Osteocyte (in vitro differentiated cells): Measurements from ENCODE around the gene CEBPA. TPM values are rescaled to one million over a fixed set of nuclear protein-coding genes. Genes with fewer than 3 reads are reported as not detected.

Experiments
- DNase-seq: peaks from one replicate; pipeline ENCODE4 v3.0.0; 2021; ENCODE audit warnings: mixed read lengths; ENCODE audit not compliant: unreplicated experiment; ENCODE audit errors: extremely low spot score
- H3K27ac Mint-ChIP-seq: one replicate; pipeline ENCODE4 v1.8.0; 2021; ENCODE audit warnings: mild to moderate bottlenecking, mixed read lengths; ENCODE audit not compliant: unreplicated experiment
- H3K27me3 Mint-ChIP-seq: one replicate; pipeline ENCODE4 v1.8.0; 2021; ENCODE audit warnings: mixed read lengths; ENCODE audit not compliant: unreplicated experiment
- H3K36me3 Mint-ChIP-seq: one replicate; pipeline ENCODE4 v1.8.0; 2021; ENCODE audit warnings: mixed read lengths; ENCODE audit not compliant: unreplicated experiment
- H3K4me1 Mint-ChIP-seq: one replicate; pipeline ENCODE4 v1.8.0; 2021; ENCODE audit warnings: mixed read lengths; ENCODE audit not compliant: unreplicated experiment
- H3K4me3 Mint-ChIP-seq: one replicate; pipeline ENCODE4 v1.8.0; 2021; ENCODE audit warnings: mild to moderate bottlenecking, moderate library complexity, mixed read lengths; ENCODE audit not compliant: unreplicated experiment
- H3K9me3 Mint-ChIP-seq: one replicate; pipeline ENCODE4 v1.8.0; 2021; ENCODE audit warnings: mixed read lengths; ENCODE audit not compliant: unreplicated experiment
- CTCF ChIP-seq: fragments of 200-600 bp; sonication (generic); IDR thresholded peaks from 2 replicates; pipeline ENCODE4 v1.5.0; 2021; ENCODE audit warnings: antibody characterized with exemption, mild to moderate bottlenecking, moderate library complexity
- total RNA-seq: library from RNA; stranded (reverse); gene quantifications from 2 replicates; pipeline ENCODE4 v1.2.1, GENCODE V29; 2021

Gene CEBPA
- total RNA-seq, 1 donor from 2014 or later, result 0.86 TPM

DNA sequence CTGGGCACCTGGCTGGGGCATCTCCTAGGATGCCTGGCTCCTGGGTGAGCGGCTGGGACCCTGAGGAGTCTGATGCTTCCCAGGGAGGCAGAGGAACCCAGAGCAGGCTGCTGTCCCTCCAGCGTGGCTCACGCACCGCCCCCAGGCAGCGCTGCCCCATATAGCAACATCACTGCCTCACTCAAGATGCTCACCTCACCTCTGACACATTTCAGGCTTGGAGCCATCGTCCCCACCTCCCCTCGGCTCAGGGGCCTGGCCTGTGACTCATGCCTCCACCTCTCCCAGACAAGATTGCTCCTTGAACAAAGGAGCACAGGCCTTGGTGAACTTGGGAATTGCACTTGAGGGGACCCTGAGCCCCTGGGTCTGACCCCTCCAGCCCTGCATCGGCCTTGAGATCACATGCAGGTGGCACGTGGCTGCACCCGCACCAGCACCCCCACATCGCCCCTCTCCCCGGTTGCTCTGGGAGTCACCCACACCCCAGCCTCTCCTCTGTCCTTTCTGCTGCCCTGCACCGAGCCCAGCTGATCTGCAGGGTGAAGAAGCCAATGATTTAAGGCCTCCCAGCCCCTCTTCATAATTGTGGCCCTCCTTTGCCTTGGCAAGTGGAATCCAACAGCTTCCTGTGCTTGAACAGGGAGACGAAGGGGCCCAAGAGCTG lies 11.2 kb downstream of the CEBPA start:
- no peak for TF ChIP-seq CTCF
- Mint-ChIP-seq H3K27me3 (peaks cover 16% of the 10 kb centered on the region), H3K9me3 (peaks cover 15% of the 10 kb centered on the region), H3K4me3 (no peak overlapping the region), H3K36me3 (no peaks in the 10 kb centered on the region), H3K27ac (no peak overlapping the region), H3K4me1 (no peaks in the 10 kb centered on the region)
- DNase-seq, result no peak

DNA sequence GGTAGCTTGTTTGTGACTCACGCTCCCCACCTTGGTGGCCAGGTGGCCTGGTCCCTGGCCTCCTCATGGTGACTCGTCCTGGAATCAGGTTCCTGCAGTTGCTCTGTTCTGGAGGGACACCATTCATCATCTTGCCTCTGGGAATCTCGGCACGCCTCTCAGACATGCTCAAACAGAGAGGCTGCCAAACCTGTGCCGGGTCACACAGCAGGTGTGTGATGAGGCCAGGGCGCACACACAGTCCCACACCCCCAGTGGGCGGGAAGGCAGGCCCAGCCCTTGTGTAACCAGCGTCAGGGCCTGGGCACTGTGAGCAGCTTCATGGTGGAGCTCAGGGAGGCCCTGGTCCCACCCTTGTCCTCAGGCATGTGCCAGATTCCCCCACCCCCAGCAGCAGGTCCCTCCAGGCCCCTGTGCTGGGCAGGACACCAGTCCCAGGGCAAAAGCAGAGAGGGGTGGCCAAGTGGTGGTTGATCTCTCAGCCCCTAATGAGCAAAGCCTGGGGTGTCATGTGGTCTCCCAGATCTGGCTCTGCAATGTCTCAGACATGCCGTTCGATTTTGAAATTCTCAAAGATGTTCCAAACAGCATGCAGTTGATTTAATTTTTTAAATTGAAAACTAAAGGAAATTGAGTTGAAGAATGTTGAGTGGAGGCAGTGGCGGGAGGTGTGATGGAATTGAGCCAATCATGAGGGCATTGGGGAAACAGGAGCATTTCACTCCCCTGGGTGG lies 12.1 kb downstream of the CEBPA start:
- Mint-ChIP-seq H3K4me1 (no peaks in the 10 kb centered on the region), H3K36me3 (no peaks in the 10 kb centered on the region), H3K27me3 (peaks cover 16% of the 10 kb centered on the region), H3K4me3 (no peak overlapping the region), H3K9me3 (peaks cover 15% of the 10 kb centered on the region), H3K27ac (no peak overlapping the region)
- DNase-seq, result no peak
- no peak for TF ChIP-seq CTCF

GRCh38 chr19:33289261-33289660 lies 13.1 kb downstream of the CEBPA start:
- DNase-seq, result no peak
- H3K4me1 Mint-ChIP-seq, result no peaks in the 10 kb centered on the region
- H3K27ac Mint-ChIP-seq, result no peak overlapping the region
- H3K27me3 Mint-ChIP-seq, result peaks cover 24% of the 10 kb centered on the region
- H3K4me3 Mint-ChIP-seq, result no peak overlapping the region
- peaks cover 15% of the 10 kb centered on the region for H3K9me3 Mint-ChIP-seq
- no peaks in the 10 kb centered on the region for H3K36me3 Mint-ChIP-seq
- no peak for TF ChIP-seq CTCF

GRCh38 chr19:33288666-33289065 lies 13.7 kb downstream of the CEBPA start:
- H3K4me3 Mint-ChIP-seq, result no peak overlapping the region
- H3K27ac Mint-ChIP-seq, result no peak overlapping the region
- DNase-seq, result no peak
- H3K36me3 Mint-ChIP-seq, result no peaks in the 10 kb centered on the region
- peaks cover 15% of the 10 kb centered on the region for H3K9me3 Mint-ChIP-seq
- H3K4me1 Mint-ChIP-seq, result no peaks in the 10 kb centered on the region
- no peak for TF ChIP-seq CTCF
- peaks cover 26% of the 10 kb centered on the region for H3K27me3 Mint-ChIP-seq

DNA sequence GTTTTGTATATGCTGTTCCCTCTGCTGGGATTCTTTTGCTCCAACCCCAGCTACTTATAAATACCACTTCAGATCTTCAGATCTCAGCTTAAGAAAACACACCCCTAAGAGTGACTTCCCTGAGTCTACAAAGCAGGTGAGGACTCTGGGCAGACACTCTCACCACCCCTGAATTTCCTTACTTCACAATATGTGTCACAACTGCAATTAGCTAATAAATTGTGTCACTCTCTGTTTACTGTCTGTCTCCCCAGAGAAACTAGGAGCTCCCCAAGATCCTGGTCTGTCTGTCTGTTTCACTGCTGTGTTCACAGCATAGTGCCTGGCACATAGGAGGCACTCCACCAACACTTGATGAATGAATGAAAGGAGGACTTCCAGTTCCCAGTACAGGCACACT lies 14.4 kb downstream of the CEBPA start:
- no peak for TF ChIP-seq CTCF
- no peaks in the 10 kb centered on the region for H3K36me3 Mint-ChIP-seq

More for the DNA sequence above, 14.4 kb downstream of the CEBPA start:
- Mint-ChIP-seq H3K4me3 (no peak overlapping the region), H3K27me3 (peaks cover 23% of the 10 kb centered on the region), H3K9me3 (peaks cover 15% of the 10 kb centered on the region), H3K27ac (no peak overlapping the region), H3K4me1 (no peaks in the 10 kb centered on the region)
- DNase-seq, result no peak
